GM06990 (cell line): ENCODE measurements around the gene MBL2.

Experiments
- DNase-seq: peaks from one replicate; pipeline ENCODE4 v3.0.0-alpha.2; 2011; ENCODE audit not compliant: insufficient read length; ENCODE audit errors: extremely low read depth
- H3K27me3 ChIP-seq: replicated peaks from 2 replicates; pipeline ENCODE4 v1.6.0; 2011; ENCODE audit warnings: low read length; ENCODE audit not compliant: control insufficient read depth, insufficient read depth
- H3K36me3 ChIP-seq: 2 replicates; pipeline ENCODE4 v1.5.1; 2011; ENCODE audit warnings: low read length; ENCODE audit not compliant: control insufficient read depth, insufficient read depth
- H3K4me3 ChIP-seq: replicated peaks from 2 replicates; pipeline ENCODE4 v1.5.1; 2011; ENCODE audit warnings: low read depth, mild to moderate bottlenecking, control low read depth, low read length
- CTCF ChIP-seq: IDR thresholded peaks from 2 replicates; pipeline ENCODE4 v1.5.1; 2011; ENCODE audit warnings: low read length, control low read depth, mild to moderate bottlenecking, inconsistent platforms; ENCODE audit not compliant: insufficient read depth, poor library complexity, severe bottlenecking

MBL2 gene

GRCh38 chr10:52757773-52758172 lies 14.8 kb downstream of the MBL2 start:
- no peak overlapping the region for H3K4me3 ChIP-seq
- H3K27me3 ChIP-seq = no peaks in the 10 kb centered on the region
- H3K36me3 ChIP-seq = no peaks in the 10 kb centered on the region
- no peak for DNase-seq
- no peak for TF ChIP-seq CTCF

GRCh38 chr10:52756966-52757365 lies 15.6 kb downstream of the MBL2 start:
- no peaks in the 10 kb centered on the region for H3K36me3 ChIP-seq
- no peak for TF ChIP-seq CTCF
- H3K27me3 ChIP-seq = no peaks in the 10 kb centered on the region
- H3K4me3 ChIP-seq = no peak overlapping the region
- DNase-seq = no peak

GRCh38 chr10:52756295-52756694 lies 16.3 kb downstream of the MBL2 start:
- no peak for DNase-seq
- TF ChIP-seq CTCF = no peak
- Histone ChIP-seq H3K27me3 (no peaks in the 10 kb centered on the region), H3K36me3 (no peaks in the 10 kb centered on the region), H3K4me3 (no peak overlapping the region)

GRCh38 chr10:52755297-52756062 lies 17.1 kb downstream of the MBL2 start:
- TF ChIP-seq CTCF = no peak
- no peak overlapping the region for H3K4me3 ChIP-seq
- no peak for DNase-seq

GRCh38 chr10:52752801-52753445 lies 19.7 kb downstream of the MBL2 start:
- Histone ChIP-seq H3K27me3 (no peaks in the 10 kb centered on the region), H3K36me3 (no peaks in the 10 kb centered on the region), H3K4me3 (no peak overlapping the region)
- TF ChIP-seq CTCF = no peak
- DNase-seq = no peak

More at GRCh38 chr10:52755297-52756062, 17.1 kb downstream of the MBL2 start:
- H3K27me3 ChIP-seq = no peaks in the 10 kb centered on the region
- no peaks in the 10 kb centered on the region for H3K36me3 ChIP-seq
